ENCODE measurements around the gene ZBTB7C. TPM values are rescaled to one million over a fixed set of nuclear protein-coding genes. Genes with fewer than 3 reads are reported as not detected.

ZBTB7C gene
- total and polyA plus RNA-seq, 2 of the 8 experiments (the other 6 are each of a cell fraction or from before 2014, with no cell fraction given) = 0.15 to 0.45 TPM

GRCh38 chr18:48450685-48451084 lies 41.5 kb upstream of the ZBTB7C start:
- H3K36me3 ChIP-seq (ENCODE audit: control insufficient read depth in 2 of 4, insufficient read depth in 4 of 4, low read length in 3 of 4) = no peaks in the 10 kb centered on the region
- H3K79me1 ChIP-seq (ENCODE audit: low read depth, low read length) = no peaks in the 10 kb centered on the region
- ChIA-PET CTCF (ENCODE audit: partially characterized antibody) (interaction anchor here (0.7 to 14.8 kb wide), 4 partner anchors 14 to 220 kb away, joined by 3 to 160 read pairs (median 4); no protein-coding TSS in a partner anchor), POLR2A (ENCODE audit: partially characterized antibody) (no interaction called here)
- no peak overlapping the region for H2BK120ac ChIP-seq (replicated peaks; ENCODE audit: low read depth, low read length)
- FAIRE-seq (no peak), DNase-seq (ENCODE audit: low read depth in 1 of 2, low spot score in 2 of 2) (no peak)
- H3K56ac ChIP-seq (replicated peaks; ENCODE audit: insufficient read length, low read depth, low read length) = no peak overlapping the region
- H4K91ac ChIP-seq (replicated peaks; ENCODE audit: insufficient read length, low read length) = no peak overlapping the region
- H3K4me2 ChIP-seq (ENCODE audit: insufficient read depth in 1 of 2, low read depth in 2 of 2, low read length in 2 of 2) = no peak overlapping the region
- no peak overlapping the region for H2AK5ac ChIP-seq (ENCODE audit: low read depth, low read length)
- no peaks in the 10 kb centered on the region for H3K23me2 ChIP-seq (ENCODE audit: low read depth, low read length)
- no peak overlapping the region for H2BK12ac ChIP-seq (ENCODE audit: low read depth, low read length)
- no peak overlapping the region for H3K4ac ChIP-seq (replicated peaks; ENCODE audit: insufficient read length, low read depth, low read length)
- H3K4me1 ChIP-seq (replicated peaks in 1 of 4; ENCODE audit: control insufficient read depth in 3 of 4, insufficient read depth in 4 of 4, low read length in 3 of 4) = peaks cover 0 to 2% (median 1%) of the 10 kb centered on the region in 4 experiments; a peak in 3 of 7 replicates
- H2BK20ac ChIP-seq (ENCODE audit: low read length) = no peak overlapping the region
- H4K5ac ChIP-seq (ENCODE audit: insufficient read length, low read depth, low read length) = no peak overlapping the region
- H3K4me3 ChIP-seq (ENCODE audit: extremely low read depth in 1 of 4, insufficient read depth in 2 of 4, low read depth in 3 of 4, low read length in 4 of 4) = no peak overlapping the region
- no peak overlapping the region for H3K18ac ChIP-seq (ENCODE audit: extremely low read depth, low read length)
- H4K20me1 ChIP-seq (replicated peaks in 1 of 2; ENCODE audit: control insufficient read depth in 1 of 2, insufficient read depth in 2 of 2, low read length in 2 of 2) = no peaks in the 10 kb centered on the region
- H3K27me3 ChIP-seq (replicated peaks in 1 of 4; ENCODE audit: control insufficient read depth in 3 of 4, extremely low read depth in 1 of 4, insufficient read depth in 3 of 4, low read length in 3 of 4) = no peaks in the 10 kb centered on the region; a peak in 1 of 7 replicates
- no peaks in the 10 kb centered on the region for H3K79me2 ChIP-seq (ENCODE audit: control insufficient read depth in 1 of 2, insufficient read depth in 2 of 2, low read length in 2 of 2)
- 85% methylated on average over 2 of the region's 2 CpGs; no CpG with 5 or more reads in 1 of the 2 experiments for WGBS, 2 experiments (ENCODE audit: extremely low coverage in 1 of 2, insufficient coverage in 1 of 2, insufficient read length in 1 of 2, insufficient replicate concordance in 2 of 2, low coverage in 1 of 2, low lambda C conversion rate in 2 of 2, missing lambda C conversion rate in 1 of 2)
- no peak overlapping the region for H3K14ac ChIP-seq (ENCODE audit: insufficient read length)
- no peak overlapping the region for H2BK15ac ChIP-seq (ENCODE audit: low read length)
- no peak overlapping the region for H3K9ac ChIP-seq (replicated peaks in 1 of 4; ENCODE audit: extremely low read depth in 1 of 4, low read depth in 3 of 4, low read length in 3 of 4)
- H4K8ac ChIP-seq (ENCODE audit: extremely low read depth, insufficient read depth, low read length) = no peak overlapping the region
- no peak overlapping the region for H2AFZ ChIP-seq (ENCODE audit: low read length)
- no peak overlapping the region for H2BK5ac ChIP-seq (ENCODE audit: low read depth, low read length)
- no peaks in the 10 kb centered on the region for H3K9me3 ChIP-seq (ENCODE audit: insufficient read depth in 2 of 2, low read depth in 1 of 2, low read length in 1 of 2)
- H3K27ac ChIP-seq (ENCODE audit: low read depth, low read length) = no peak overlapping the region
- H3K23ac ChIP-seq (ENCODE audit: insufficient read length) = no peak overlapping the region
- TF ChIP-seq CHD1 (IDR thresholded peaks at IDR 0.05; ENCODE audit: low read depth, low read length) (no peak), SP2 (IDR thresholded peaks at IDR 0.05; ENCODE audit: low read length) (no peak), TAF1 (IDR thresholded peaks at IDR 0.05; ENCODE audit: low read depth, low read length) (no peak), KDM5A (IDR thresholded peaks at IDR 0.05; ENCODE audit: low read length) (no peak), NRF1 (IDR thresholded peaks at IDR 0.05; ENCODE audit: low read depth, low read length) (no peak), CEBPB (IDR thresholded peaks at IDR 0.05; ENCODE audit: low read depth, low read length) (no peak), HDAC6 (IDR thresholded peaks at IDR 0.05; ENCODE audit: low read depth, low read length) (no peak), CBX5 (IDR thresholded peaks at IDR 0.05; ENCODE audit: low read depth, low read length) (no peak), BACH1 (IDR thresholded peaks at IDR 0.05; ENCODE audit: low read length) (no peak), USF2 (IDR thresholded peaks at IDR 0.05; ENCODE audit: low read length) (no peak), RXRA (IDR thresholded peaks at IDR 0.05; ENCODE audit: insufficient read depth, low read depth, low read length) (no peak), RNF2 (IDR thresholded peaks at IDR 0.05; ENCODE audit: borderline replicate concordance, low read depth, low read length, missing control alignments, poor library complexity, severe bottlenecking) (no peak), EZH2 (IDR thresholded peaks at IDR 0.05; ENCODE audit: low read depth, low read length, severe bottlenecking) (no peak)
